ENCODE results near the gene LRP1. TPM values are rescaled to one million over a fixed set of nuclear protein-coding genes. Genes with fewer than 3 reads are reported as not detected.

LRP1 gene
- total RNA-seq, 1 donor: 56.0 TPM

DNA sequence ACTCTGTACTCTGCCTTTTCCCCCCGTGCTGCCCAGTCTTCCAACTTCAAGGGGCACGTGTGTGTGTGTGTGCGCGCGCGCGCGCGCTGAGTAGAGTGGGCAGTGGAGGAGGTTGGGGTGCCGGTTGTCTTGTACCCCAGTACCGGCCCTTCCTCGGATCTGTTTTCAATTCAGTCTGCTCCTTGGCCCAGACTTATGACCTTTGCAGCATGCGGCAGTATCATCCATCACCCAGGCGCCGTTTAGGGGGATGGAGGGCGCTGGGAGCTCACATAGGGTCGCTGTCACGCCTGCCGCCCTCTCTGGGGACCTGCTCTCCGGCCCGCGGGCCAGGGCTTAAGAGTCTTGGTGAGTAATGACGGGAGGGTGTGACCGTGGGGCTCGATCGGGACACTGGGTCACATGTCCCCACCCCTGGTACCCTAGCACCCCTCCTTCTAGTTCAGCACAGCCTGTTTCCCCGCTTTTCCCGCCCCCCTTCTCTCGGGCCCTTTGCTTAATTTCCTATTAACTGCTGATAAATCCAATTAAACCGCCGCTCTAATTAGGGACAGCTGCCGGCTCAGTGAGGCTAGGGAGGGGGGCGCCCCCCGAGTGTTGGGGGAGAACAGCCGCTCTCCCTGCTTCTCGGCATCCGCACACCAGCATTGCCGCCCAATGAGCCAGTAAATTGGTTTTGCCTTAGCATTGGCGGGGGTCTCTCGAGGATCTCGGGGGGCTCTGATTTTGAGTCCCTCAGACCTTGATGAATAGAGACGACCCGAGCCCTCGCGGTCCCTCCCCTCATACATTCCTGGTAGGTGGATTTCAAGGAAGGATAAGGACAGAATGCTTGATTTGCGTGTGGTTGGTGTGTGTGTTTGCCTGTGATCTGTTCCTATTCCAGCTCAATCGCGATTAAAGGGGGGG, 113.4 kb downstream of the LRP1 start:
- Histone ChIP-seq H3K27me3 (ENCODE audit: insufficient read depth, low read length) (peaks cover 58% of the 10 kb centered on the region), H3K4me1 (ENCODE audit: insufficient read depth, low read length) (peaks cover 74% of the 10 kb centered on the region), H3K4me3 (ENCODE audit: low read length) (no peak overlapping the region), H3K9me3 (ENCODE audit: low read depth, low read length) (no peaks in the 10 kb centered on the region)

DNA sequence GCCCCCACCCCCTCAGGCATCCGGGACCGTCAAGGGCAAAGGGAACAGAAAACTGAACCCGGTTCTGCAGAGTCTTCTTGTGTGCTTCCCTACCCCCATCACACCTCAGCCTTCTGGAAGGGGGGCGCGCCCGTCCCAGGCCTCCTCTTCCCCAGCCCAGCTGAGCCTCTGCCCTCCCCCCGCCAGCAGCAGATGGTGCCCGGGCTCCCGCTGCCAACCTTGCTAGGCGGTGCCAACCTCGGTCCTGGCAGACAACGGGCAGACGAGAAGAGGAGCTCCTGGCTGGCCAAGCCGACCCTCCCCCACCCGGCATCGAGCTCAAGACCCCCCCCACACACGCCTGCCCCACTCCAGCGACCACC, 114.0 kb downstream of the LRP1 start:
- H3K9me3 ChIP-seq (ENCODE audit: low read depth, low read length): no peaks in the 10 kb centered on the region
- H3K4me3 ChIP-seq (ENCODE audit: low read length): no peak overlapping the region
- H3K4me1 ChIP-seq (ENCODE audit: insufficient read depth, low read length): peaks cover 68% of the 10 kb centered on the region
- peaks cover 52% of the 10 kb centered on the region for H3K27me3 ChIP-seq (ENCODE audit: insufficient read depth, low read length)

DNA sequence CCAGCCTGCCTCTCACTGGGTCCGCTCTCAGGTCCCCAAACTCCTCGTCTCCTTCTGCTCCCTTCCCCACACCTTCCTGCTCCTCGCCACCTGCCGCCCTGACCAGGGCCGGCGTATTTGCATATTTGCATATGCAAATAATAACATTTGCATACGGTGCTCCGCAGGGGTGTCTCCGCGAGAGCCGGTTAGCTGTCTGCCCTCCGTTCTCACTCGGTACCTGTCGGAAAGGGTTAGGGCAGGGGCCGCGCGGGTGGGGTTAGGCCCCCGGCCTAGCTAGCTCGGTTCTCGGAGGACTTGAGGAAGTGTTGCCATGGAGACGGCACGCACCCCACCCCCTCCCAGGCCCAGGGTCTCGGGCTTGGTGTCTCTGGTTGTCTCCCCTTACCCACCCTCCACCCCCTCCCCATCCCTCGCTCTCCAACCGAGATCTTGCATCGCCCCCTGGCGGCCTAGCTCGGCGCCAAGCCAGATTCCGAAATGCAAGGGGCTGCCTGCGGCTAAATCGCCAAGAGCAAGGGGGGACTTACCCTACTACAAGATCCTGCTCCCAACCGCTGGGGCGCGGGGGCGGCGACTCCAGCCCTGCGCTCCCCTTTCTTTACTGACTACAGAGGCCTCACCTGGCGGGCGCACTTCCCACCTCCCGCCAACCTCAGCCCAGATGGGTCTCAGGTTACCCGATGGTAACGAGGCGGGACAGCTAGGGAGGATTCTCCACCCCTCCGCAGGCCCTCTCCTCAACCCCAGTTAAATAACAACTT, 114.6 kb downstream of the LRP1 start:
- Histone ChIP-seq H3K9me3 (ENCODE audit: low read depth, low read length) (no peaks in the 10 kb centered on the region), H3K27me3 (ENCODE audit: insufficient read depth, low read length) (peaks cover 46% of the 10 kb centered on the region), H3K4me3 (ENCODE audit: low read length) (no peak overlapping the region), H3K4me1 (ENCODE audit: insufficient read depth, low read length) (peaks cover 64% of the 10 kb centered on the region)

DNA sequence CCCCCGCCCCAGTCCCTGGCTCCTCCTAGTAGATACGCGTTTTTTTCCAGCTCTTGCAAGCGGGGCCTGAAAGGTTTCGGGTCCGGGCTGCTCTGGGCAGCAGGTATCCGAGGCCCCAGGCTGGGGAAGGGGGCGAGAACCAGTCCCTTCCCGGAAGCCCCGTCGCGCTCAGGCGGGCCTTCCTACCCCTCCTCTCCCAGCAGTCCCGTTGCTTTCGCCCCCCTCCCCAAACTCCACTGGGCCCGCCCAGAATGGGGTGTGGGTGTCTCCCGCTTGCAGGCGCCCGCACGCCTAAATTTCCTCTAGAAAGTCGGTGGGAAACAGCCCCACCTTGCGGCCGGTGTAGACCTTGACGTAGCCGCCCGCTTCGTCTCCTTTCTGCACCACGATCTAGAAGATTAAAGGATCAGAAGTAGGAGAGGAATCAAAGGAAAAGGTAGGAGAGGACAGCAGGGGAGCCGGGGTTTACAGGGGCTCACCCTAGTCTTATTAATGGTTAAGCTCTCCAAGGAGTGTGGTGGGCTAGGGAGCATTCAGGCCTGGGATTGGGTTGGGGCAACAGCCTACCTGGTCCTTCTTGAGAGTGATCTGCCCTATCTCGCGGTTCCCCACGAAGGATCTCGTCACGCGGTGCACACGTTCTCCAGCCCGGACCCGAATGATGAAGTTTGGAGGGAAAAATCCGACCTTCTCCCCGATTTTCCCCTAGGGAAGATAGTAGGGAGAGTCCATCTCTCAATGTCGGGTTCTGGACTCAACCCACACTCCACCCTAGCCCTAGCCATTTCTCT, 115.4 kb downstream of the LRP1 start:
- Histone ChIP-seq H3K27me3 (ENCODE audit: insufficient read depth, low read length) (peaks cover 38% of the 10 kb centered on the region), H3K9me3 (ENCODE audit: low read depth, low read length) (no peaks in the 10 kb centered on the region), H3K4me1 (ENCODE audit: insufficient read depth, low read length) (peaks cover 60% of the 10 kb centered on the region), H3K4me3 (ENCODE audit: low read length) (no peak overlapping the region)

DNA sequence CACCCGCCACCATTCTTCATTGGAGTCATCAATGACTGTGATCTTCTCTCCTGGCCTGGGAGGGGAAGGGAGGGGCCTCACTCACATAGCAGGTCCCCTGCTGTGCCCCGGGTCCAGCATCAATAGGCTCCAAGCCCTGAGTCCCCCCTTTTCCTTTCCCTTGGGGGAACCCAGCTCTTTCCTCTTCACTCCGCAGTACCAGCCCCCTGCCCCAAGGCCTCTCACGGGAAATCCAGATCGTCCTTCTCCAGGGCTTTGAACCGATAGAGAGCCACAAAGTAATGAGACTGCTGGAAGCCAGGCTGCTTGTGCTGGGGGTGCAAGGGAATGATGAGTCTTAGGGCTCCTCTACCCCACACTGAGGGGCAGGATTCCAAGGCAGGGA, 116.0 kb downstream of the LRP1 start:
- Histone ChIP-seq H3K27me3 (ENCODE audit: insufficient read depth, low read length) (peaks cover 34% of the 10 kb centered on the region), H3K4me3 (ENCODE audit: low read length) (no peak overlapping the region), H3K9me3 (ENCODE audit: low read depth, low read length) (no peaks in the 10 kb centered on the region), H3K4me1 (ENCODE audit: insufficient read depth, low read length) (peaks cover 58% of the 10 kb centered on the region)

DNA sequence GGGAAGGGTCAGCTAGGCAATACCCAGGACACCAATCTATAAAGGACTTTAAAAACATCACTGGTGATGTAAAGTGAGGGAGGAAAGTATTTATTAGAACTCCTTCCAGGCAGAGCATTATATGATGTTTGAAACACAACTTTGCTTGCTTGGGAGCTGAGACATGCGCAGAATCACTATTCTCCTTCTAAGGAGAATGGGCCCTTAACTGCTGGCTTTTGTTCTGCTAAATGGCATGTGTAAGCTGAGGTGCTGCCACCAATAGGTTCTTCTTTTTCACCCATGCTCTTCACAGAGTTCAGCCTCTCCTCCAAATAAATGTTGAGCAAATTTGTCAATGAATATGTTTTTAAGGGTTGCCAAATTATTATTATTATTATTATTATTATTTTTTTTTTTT, 118.8 kb downstream of the LRP1 start:
- H3K4me1 ChIP-seq (ENCODE audit: insufficient read depth, low read length): peaks cover 32% of the 10 kb centered on the region
- no peaks in the 10 kb centered on the region for H3K9me3 ChIP-seq (ENCODE audit: low read depth, low read length)
- no peak overlapping the region for H3K4me3 ChIP-seq (ENCODE audit: low read length)
- peaks cover 7% of the 10 kb centered on the region for H3K27me3 ChIP-seq (ENCODE audit: insufficient read depth, low read length)

DNA sequence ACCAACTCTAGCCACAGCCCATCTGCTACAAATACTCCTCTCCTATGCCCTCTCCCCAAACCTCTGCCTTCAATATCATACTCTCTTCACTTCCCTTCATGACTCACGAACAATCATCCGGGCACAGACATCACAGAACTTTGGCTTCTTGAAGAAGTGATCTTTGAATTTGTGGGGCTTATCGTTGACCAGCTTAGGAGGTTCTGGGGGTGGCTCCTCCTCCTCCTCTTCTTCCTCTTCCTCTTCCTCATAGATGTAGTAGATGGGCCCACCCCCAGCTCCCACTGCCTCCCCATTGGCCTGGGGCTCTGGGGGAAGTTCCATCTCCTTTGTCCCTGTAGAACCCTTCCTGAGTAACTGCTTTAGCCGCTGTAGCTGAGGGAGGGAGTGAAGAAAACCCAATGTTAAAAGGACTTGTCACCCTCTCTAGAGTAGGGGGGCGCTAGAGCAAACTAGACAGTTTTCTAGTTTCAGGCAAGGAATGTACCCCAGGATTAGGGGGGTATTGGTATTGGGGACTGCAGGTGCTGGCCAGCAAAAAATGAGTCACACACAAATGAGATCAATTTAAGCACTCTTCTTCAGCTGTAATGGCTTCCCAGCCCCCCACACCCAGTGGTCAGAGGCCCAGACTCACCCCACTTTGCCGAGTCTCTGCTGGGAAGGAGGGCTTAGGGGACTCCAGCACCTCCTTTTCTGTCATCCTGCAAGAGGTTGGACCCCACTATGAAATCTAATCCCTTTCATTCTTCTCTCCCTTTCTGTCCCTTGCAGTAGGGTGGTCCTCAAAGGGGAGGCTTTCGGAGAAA, 120.9 kb downstream of the LRP1 start:
- H3K4me1 ChIP-seq (ENCODE audit: insufficient read depth, low read length): peaks cover 11% of the 10 kb centered on the region
- H3K4me3 ChIP-seq (ENCODE audit: low read length): no peak overlapping the region
- no peaks in the 10 kb centered on the region for H3K9me3 ChIP-seq (ENCODE audit: low read depth, low read length)
- no peaks in the 10 kb centered on the region for H3K27me3 ChIP-seq (ENCODE audit: insufficient read depth, low read length)

DNA sequence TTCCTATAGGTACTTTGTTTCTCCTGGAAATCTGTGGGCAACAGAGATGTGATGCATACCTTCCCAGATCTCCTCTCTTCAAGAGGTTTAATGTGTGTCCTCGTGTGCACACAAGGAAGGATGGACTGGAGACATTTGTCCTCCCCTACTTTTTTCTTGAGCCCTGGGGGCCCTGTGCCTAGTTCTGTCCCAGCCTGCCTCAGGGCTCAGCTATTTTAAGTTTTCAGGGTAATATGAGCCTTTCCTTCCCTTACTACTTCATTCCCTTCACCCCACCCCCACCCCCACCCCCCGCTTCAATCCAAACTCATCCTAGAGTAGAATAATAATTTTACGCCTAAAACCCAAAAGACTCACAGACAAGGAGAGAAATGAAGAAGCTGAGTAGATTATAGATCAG, 122.3 kb downstream of the LRP1 start:
- no peaks in the 10 kb centered on the region for H3K9me3 ChIP-seq (ENCODE audit: low read depth, low read length)
- no peak overlapping the region for H3K4me3 ChIP-seq (ENCODE audit: low read length)
- peaks cover 10% of the 10 kb centered on the region for H3K4me1 ChIP-seq (ENCODE audit: insufficient read depth, low read length)
- no peaks in the 10 kb centered on the region for H3K27me3 ChIP-seq (ENCODE audit: insufficient read depth, low read length)

DNA sequence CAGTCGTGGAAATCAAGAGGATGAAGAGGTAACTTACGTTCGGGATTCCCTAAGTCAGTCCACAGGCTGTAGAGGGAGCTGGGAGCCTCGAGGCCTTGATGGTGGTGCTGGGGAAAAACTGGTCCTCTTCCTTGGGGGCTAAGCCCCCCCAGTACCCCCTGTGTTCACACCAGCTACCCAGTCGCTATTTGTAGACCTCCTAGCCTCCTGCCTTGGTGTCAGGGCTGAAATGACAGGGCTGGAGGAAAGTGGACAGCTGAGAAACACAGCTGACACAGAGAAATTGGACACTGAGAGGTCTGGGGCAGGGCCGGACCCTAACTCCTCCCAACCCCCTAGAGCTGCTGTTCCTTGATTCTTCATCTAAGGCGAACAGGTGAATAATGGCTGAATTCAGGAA, 122.7 kb downstream of the LRP1 start, which contains the start of gene STAC3:
Gene STAC3, minus strand, starts transcription at position 232 of the 400 bp plus-strand sequence. CDS start 1,551 bp downstream, outside the sequence.
- Histone ChIP-seq H3K4me3 (ENCODE audit: low read length) (no peak within 1 kb of the TSS), H3K27me3 (ENCODE audit: insufficient read depth, low read length) (no peaks in the 10 kb centered on the region), H3K9me3 (ENCODE audit: low read depth, low read length) (no peaks in the 10 kb centered on the region), H3K4me1 (ENCODE audit: insufficient read depth, low read length) (peaks cover 10% of the 10 kb centered on the region)

DNA sequence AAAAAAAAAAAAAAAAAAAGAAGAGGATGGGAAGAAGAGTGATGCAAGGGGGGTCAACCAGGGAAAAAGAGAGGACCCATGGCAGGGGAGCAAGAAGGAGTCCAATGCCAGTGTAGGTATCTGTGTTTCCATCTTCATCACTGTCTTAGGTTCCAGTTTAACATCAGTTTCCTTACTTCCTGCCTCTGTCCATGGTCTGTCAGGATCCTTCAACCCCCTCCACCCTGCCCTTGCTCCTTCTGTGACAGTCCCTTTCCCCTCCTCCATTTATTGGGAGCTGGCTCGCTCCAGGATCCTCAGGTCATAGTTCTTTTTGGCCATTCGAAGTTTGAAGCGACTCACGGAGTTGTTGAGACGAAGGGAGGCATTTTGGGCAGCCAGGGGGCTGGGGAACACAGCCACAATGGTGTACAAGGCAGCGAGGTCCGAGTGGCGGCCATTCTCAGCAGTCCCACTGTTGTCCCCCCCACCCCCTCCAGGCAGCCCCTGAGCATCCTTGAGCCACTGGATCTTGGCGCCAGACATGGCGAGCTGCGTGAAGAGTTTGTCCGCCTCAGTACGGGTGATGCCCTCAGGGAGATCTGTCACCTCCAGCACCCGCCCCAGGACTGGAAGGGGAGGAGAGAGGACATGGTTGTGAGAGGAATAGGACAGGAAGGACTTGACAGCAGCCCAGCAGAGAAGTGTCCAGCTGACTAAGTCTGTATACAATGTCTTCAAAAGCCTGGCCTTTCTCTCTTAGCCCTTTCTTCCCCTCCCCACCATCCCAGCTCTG, 126.4 kb downstream of the LRP1 start:
- Histone ChIP-seq H3K4me3 (ENCODE audit: low read length) (no peak overlapping the region), H3K9me3 (ENCODE audit: low read depth, low read length) (no peaks in the 10 kb centered on the region), H3K4me1 (ENCODE audit: insufficient read depth, low read length) (no peaks in the 10 kb centered on the region), H3K27me3 (ENCODE audit: insufficient read depth, low read length) (no peaks in the 10 kb centered on the region)

DNA sequence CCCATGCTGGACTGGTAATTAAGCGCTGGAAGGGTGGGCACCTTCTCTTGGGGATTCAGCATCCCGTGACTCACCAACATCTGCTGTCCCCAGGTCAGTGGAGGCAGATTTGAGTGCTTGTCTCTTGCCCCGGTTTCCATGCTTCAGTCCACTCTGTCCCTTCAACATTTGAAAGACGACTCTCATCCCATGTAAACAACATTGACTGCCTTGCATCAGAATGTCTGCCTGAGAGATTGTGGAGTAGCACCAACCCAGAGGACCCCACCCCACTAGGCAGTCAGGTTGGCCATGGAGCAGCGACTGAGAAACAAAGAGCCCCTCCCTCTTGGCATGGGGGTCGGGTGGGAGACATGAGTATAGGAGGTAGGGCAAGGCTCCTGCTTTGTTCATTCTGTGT, 127.6 kb downstream of the LRP1 start:
- Histone ChIP-seq H3K4me1 (ENCODE audit: insufficient read depth, low read length) (no peaks in the 10 kb centered on the region), H3K4me3 (ENCODE audit: low read length) (no peak overlapping the region), H3K9me3 (ENCODE audit: low read depth, low read length) (no peaks in the 10 kb centered on the region), H3K27me3 (ENCODE audit: insufficient read depth, low read length) (no peaks in the 10 kb centered on the region)

DNA sequence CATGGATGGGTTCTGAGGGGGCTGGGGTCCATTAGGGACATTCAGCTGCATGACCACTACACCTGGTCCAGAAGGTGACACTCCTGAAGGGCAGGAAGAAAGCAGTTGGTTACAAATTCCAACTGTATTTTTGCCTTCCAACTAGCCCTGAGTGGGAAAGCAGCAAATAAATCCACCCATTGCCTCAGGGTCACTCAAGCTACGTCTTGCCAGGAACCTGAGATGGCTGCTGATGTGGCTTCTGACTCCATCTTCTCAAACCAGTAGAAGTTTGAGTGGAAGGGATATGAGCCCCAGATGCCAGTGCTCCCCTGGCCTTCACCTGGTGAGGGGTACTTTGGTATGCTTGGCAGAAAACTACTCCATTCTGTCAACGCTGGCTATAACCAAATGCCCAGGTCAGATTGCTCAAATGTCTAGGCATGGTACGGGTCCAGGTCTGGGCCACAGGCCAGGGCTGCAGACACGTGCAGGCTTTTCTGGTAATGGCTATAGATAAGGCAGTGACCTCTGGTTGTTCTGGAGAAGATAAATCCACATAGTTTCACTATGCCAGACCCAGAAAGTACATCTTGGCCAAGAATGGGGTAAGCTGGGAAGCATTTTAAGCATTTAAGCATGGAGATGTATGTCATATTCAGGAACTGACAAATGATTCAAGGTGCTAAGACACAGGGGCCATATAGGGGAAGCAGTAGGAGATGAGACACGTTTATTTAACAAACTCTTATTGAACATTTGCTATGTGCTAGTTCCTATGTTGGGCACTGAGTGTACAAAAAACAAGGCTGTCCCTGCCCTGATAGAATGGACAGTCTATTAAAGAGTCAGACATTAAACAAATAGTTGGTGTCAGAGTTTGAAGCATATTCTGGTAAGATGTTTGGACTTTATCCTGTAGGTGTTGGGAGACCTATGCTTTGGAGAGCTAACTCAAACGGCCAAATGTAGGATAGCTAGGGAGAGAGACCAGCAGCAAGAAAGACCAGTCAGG, 131.0 kb downstream of the LRP1 start:
- no peaks in the 10 kb centered on the region for H3K9me3 ChIP-seq (ENCODE audit: low read depth, low read length)
- H3K27me3 ChIP-seq (ENCODE audit: insufficient read depth, low read length): no peaks in the 10 kb centered on the region
- H3K4me3 ChIP-seq (ENCODE audit: low read length): no peak overlapping the region
- H3K4me1 ChIP-seq (ENCODE audit: insufficient read depth, low read length): no peaks in the 10 kb centered on the region

DNA sequence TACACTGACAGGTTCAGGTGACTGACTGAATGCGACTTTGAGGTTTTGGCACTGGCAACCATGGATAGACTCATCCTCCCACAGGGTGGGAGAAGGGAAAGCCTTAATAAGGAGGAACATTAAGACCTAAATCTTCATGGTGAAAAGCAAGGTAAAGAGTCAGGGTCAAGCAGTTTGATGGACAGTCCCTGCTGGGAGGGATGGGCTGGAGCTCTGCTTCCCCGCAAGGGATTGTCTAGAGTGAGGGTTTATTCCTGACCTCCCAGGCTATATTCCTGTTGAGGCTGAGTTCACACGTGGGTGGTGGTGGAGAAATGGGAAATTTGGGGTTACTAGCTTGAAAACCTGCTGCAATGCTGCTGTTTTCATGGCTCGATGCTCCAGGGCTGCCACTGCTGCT, 132.1 kb downstream of the LRP1 start:
- Histone ChIP-seq H3K27me3 (ENCODE audit: insufficient read depth, low read length) (no peaks in the 10 kb centered on the region), H3K9me3 (ENCODE audit: low read depth, low read length) (no peaks in the 10 kb centered on the region), H3K4me1 (ENCODE audit: insufficient read depth, low read length) (no peaks in the 10 kb centered on the region), H3K4me3 (ENCODE audit: low read length) (no peak overlapping the region)

Measured in mononuclear cell (primary cell).